Transverse colon (tissue), 3 donors: Measurements from ENCODE around the gene C19orf81.

Experiments
- EP300 ChIP-seq: sonication (generic); formaldehyde crosslinking; IDR thresholded peaks from one replicate; pipeline ENCODE4 v1.6.1; 2017; ENCODE audit warnings: antibody characterized with exemption, low read depth
- POLR2A ChIP-seq: fragments of 450-650 bp; IDR thresholded peaks from one replicate; pipeline ENCODE4 v1.6.1; 2016; ENCODE audit warnings: antibody characterized with exemption, mild to moderate bottlenecking, moderate library complexity
- TF ChIP-seq, protein P1 (sequence below), 5 experiments: fragments of 200-600 bp in 3 of 5; fragments of 450-650 bp in 2 of 5; sonication (generic) in 3 of 5; IDR thresholded peaks; 1 replicate in 2 of 5; 2 replicates in 3 of 5; pipeline ENCODE4 v1.5.1; 2016 to 2017; ENCODE audit warnings: antibody characterized with exemption in 5 of 5, inconsistent platforms in 3 of 5, mild to moderate bottlenecking in 2 of 5, moderate library complexity in 1 of 5

GRCh38 chr19:50629801-50630200, 19.4 kb upstream of the C19orf81 start:
- TF ChIP-seq, protein P1, sequence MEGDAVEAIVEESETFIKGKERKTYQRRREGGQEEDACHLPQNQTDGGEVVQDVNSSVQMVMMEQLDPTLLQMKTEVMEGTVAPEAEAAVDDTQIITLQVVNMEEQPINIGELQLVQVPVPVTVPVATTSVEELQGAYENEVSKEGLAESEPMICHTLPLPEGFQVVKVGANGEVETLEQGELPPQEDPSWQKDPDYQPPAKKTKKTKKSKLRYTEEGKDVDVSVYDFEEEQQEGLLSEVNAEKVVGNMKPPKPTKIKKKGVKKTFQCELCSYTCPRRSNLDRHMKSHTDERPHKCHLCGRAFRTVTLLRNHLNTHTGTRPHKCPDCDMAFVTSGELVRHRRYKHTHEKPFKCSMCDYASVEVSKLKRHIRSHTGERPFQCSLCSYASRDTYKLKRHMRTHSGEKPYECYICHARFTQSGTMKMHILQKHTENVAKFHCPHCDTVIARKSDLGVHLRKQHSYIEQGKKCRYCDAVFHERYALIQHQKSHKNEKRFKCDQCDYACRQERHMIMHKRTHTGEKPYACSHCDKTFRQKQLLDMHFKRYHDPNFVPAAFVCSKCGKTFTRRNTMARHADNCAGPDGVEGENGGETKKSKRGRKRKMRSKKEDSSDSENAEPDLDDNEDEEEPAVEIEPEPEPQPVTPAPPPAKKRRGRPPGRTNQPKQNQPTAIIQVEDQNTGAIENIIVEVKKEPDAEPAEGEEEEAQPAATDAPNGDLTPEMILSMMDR (IDR thresholded peaks at IDR 0.05) = no peak
- no peak for TF ChIP-seq EP300
- no peak for TF ChIP-seq POLR2A
